Left ventricle myocardium superior (tissue), 1 donor: Measurements from ENCODE around the gene ATP13A5. TPM values are rescaled to one million over a fixed set of nuclear protein-coding genes. Genes with fewer than 3 reads are reported as not detected.

Experiments
- ATAC-seq: fragments of 200-7000 bp; cut with Tn5 transposase; one replicate; pipeline ENCODE4 v1.9.1; 2020; ENCODE audit warnings: mild to moderate bottlenecking, moderate library complexity
- DNase-seq: peaks from one replicate; pipeline ENCODE4 v3.0.0-alpha.2; 2020
- intact Hi-C: fragments of 100-400 bp; cut with micrococcal nuclease; formaldehyde crosslinking; loops from one replicate; pipeline ENCODE4 v1.11.0; 2022
- total RNA-seq: library from RNA; stranded (reverse); fragmentation: NEBNext Ultra II Directional; extraction: Animal tissue kit (Norgen Biotek cat#: 25700); gene quantifications from one replicate; pipeline ENCODE4 v1.2.1, GENCODE V29; 2021
- donor health status: DM: no; HTN: yes; CAD: no; lungs with severe emphysema.

ATP13A5 gene
- total RNA-seq, 1 donor from 2014 or later = not detected

GRCh38 chr3:193295985-193296384, 82.6 kb downstream of the ATP13A5 start:
- intact Hi-C loops = no loop called here
- no peak for ATAC-seq

DNA sequence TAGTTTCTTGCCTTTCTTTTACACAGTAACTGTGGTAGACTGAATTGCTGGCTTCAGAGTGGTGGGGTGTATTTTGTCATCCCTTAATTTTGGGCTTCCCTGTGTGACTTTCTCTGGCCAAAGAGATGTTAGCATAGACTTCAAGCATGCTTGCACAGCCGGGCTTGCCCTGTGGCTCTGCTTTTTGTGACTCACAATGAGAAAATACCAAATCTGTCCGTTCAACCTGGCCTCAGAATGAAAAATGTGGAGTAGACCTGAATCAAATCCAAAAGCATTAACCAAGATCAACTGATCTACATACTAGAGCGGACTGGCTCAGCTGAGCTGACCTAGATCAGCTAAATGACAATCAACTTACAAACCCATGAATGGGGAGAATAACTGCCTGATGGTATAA, 86.2 kb downstream of the ATP13A5 start:
- DNase-seq = no peak
- intact Hi-C loops = no loop called here
- no peak for ATAC-seq

More at GRCh38 chr3:193295985-193296384, 82.6 kb downstream of the ATP13A5 start:
- DNase-seq = no peak

DNA sequence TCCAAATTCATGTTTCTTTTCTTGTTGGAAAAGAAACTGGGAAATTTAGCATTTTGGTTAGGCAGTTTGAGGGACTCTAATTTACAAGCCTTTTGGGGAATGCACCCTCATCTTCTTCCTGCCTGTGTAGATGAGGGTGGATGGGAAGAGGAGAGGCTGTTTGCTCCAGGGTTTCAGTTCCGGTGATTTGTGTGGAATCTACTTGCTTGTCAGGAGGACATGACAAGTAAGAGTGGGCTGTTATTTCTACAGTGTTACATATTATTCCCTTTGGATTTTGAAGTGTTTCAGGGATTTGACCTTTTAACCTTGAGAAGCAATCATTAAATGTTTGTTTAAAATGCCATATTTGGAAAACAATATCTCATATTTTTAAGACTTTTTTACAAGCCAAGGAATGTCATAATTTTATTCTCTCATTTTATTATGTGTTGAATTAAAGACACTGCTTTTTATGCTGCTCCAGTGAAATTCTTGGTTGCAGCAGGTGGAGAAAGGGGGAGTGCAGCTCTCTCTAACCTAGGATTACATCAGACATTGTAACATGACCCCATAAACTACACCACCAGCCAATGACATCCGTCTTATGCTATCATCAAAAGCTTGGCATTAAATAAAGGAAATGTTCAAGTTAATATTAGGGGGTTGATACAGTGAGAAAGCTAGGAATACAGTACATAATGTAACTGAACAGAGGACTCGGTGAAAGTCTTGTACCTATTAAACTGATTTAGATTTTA, 107.3 kb downstream of the ATP13A5 start:
- intact Hi-C loops = no loop called here
- ATAC-seq = no peak
- DNase-seq = no peak

GRCh38 chr3:193270451-193270850, 108.1 kb downstream of the ATP13A5 start:
- intact Hi-C loops = no loop called here
- DNase-seq (no peak), ATAC-seq (no peak)

DNA sequence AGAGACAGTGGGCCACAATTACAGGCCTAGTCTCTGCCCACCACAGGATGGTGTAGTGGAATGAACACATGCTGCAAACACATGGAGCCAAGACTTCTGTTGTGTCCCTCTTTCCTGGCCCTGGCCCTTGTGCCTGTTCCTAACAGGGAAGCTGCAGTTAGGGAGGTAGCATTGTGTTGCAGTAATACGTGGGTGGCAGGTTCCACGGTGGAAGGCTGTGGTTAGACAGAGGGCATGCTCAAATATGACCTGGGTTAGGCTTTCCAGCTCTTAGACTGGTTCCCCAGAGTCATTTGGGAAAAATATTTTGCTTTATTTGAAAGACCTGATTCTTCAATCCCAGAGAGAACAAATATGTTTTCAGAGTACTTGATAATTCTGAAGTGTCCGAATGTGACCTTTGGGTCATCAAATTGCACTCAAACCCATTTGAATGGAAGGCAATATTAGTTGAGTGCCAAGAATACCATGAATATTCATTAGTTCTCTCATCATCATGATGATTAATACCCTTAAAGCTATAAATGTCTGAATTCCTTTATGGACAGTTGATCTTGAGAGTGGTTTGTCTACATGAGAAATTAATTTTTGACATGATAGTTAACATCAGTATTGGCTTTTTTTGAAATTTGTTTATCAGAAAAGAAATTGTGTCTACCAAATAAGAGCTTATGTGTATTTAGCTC, 109.1 kb downstream of the ATP13A5 start:
- DNase-seq = no peak
- intact Hi-C loops = no loop called here
- ATAC-seq = no peak

DNA sequence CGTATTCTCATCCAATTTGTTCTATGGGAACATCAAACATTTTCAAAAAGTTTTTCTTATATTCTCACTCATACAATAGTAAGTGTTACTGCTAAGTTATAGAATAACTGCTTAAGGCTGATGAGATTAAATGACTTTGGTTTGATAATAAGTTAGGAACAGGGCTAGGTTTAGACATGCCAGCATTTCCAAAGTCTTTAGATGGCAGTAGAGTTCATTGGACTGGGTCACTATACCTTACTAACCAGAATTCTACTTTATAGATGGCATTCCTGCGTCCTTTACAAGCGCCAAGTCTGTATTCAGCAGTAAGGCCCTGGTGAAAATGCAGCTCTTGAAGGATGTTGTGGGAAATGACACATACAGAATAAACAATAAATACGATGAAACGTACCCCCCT, 115.8 kb downstream of the ATP13A5 start:
- intact Hi-C loops = no loop called here
- ATAC-seq = no peak
- DNase-seq = no peak

- DNase-seq = no peak
- intact Hi-C loops = no loop called here
- ATAC-seq = peak; percentile 92
These were observed 116.6 kb downstream of the ATP13A5 start for GRCh38 chr3:193261970-193262369.

DNA sequence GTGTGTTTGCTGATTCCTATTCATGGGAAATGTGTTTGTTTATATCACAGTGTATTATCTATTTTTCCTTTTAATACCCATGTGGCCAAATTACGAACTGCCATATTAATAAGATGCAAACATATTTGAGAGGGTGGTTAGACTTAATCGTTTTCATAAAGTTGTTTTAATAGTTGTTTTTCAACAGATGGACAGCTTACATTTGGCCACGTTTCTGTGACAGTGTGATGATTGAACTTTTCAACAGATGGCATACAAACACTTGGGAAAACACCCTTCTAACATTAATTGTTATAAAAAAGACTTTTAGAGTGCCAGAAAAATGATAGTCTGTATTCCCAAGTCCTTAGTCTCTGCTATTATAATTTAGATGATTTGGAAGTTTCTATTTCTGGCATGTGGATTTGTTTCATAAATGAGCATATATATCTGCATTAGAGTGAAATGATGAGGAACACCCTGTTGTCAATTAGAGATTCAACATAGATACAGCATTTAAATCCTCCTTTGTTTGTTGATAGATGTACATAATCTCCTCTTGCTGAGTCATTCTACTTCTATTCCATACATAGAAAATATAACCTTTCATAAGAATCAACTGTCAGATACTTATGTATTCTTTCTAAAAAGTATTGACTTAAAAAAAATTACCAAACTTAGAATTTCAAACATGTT, 124.4 kb downstream of the ATP13A5 start:
- intact Hi-C loops = no loop called here
- DNase-seq (no peak), ATAC-seq (no peak)

- intact Hi-C loops = no loop called here
- DNase-seq (no peak), ATAC-seq (no peak)
These were observed 128.1 kb downstream of the ATP13A5 start for GRCh38 chr3:193250492-193250891.

GRCh38 chr3:193248848-193249468, 129.6 kb downstream of the ATP13A5 start:
- intact Hi-C loops = no loop called here
- no peak for ATAC-seq
- no peak for DNase-seq

- intact Hi-C loops = no loop called here
- DNase-seq (no peak), ATAC-seq (no peak)
These were observed 135.0 kb downstream of the ATP13A5 start for GRCh38 chr3:193243571-193243970.

GRCh38 chr3:193241716-193242115, 136.8 kb downstream of the ATP13A5 start:
- intact Hi-C loops = no loop called here
- ATAC-seq (no peak), DNase-seq (no peak)

GRCh38 chr3:193240850-193241706, 137.5 kb downstream of the ATP13A5 start, which contains the start of gene PLAAT1:
TSS of gene PLAAT1 (plus strand) at chr3:193241222. CDS start at chr3:193255651, 14,429 bp downstream.
- peak; percentile 97 for ATAC-seq
- DNase-seq = peak; percentile 87
- intact Hi-C loops = no loop called here

DNA sequence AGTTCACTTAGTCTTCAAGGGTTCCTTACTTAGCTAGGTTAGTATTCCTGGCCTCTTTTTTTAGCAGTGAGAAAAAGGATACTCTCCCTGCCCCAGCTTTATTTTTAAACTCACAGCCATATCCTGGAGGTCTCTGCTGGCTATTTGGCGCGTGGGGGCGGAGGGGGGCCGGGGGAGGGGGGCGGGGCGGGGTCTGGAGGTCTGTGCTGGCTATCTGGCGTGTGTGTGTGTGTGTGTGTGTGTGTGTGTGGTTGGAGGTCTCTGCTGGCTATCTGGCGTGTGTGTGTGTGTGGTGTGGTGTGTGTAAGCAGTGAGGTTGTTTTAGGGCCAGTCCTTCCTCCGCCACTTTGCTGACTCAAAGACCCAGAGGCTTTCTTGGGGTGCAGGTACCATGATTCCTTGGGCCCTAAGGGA, 138.1 kb downstream of the ATP13A5 start:
- intact Hi-C loops = no loop called here
- peak; percentile 67 for ATAC-seq
- no peak for DNase-seq

GRCh38 chr3:193237030-193237429, 141.5 kb downstream of the ATP13A5 start:
- no peak for DNase-seq
- ATAC-seq = no peak
- intact Hi-C loops = no loop called here

DNA sequence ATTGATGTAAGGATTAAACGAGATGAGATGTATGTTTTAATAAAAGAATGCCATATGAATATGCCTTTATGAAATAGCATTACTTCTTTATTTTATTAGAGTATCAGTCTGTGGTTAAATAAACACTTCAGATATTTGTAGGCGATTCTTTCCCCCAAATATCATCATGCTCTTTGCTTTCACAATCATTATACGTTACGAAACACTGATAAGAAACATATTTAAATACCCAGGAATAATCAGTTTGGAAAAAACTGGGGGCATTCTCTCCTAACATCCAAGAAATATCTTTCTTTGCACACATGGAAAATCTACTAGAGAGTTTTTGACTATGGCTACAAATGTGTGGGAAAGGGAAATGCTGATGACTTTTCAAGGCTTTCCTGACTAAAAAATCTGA, 142.0 kb downstream of the ATP13A5 start:
- ATAC-seq (no peak), DNase-seq (no peak)
- intact Hi-C loops = no loop called here

- ATAC-seq (no peak), DNase-seq (no peak)
- intact Hi-C loops = no loop called here
These were observed 147.4 kb downstream of the ATP13A5 start for GRCh38 chr3:193231201-193231600.

- DNase-seq (no peak), ATAC-seq (no peak)
- intact Hi-C loops = no loop called here
These were observed 147.9 kb downstream of the ATP13A5 start for GRCh38 chr3:193230610-193231009.

DNA sequence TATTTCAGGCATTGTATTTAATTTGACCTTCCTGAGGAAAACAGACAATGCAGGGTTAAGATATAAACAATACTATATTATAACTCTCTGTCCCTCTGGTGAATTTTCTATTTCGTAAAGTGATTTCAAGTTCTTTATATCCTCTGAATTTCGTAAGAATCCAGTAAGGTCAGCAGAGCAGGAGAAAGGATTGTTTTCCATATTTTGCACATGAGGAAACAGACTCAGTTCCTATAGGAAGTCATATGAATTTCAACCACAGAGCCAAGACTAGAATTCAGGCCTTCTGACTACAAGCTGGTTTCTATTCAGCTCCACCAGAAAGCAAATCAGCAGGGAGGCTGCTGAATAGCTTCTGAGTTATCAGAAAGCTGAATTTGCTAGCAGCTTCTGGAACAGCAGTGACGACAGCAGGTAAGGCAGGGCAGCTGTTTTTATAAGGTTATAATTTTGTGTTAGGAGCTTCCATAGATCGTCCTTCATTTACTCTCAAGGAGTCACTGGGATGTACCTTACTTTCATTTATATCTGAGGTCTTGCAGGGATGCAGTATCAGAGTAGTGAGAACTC, 148.6 kb downstream of the ATP13A5 start:
- intact Hi-C loops = no loop called here
- DNase-seq (no peak), ATAC-seq (no peak)
